HL-60/S4 treated with retinoic acid at 250 ng/mL for 4 days and 3 days (cell line): ENCODE data around the gene SPRED1.

Experiments
- in situ Hi-C: fragments of 300-500 bp; cut with MboI; formaldehyde crosslinking; loops from 2 replicates; pipeline ENCODE4 v1.7.0; 2022; ENCODE audit warnings: low sequenced_read_pairs

SPRED1 gene

GRCh38 chr15:38344351-38344750, 91.7 kb downstream of the SPRED1 start:
- in situ Hi-C loops: no loop called here

GRCh38 chr15:38349251-38349650, 96.6 kb downstream of the SPRED1 start:
- in situ Hi-C loops: no loop called here

- in situ Hi-C loops: no loop called here
Observed at GRCh38 chr15:38351466-38351865, 98.8 kb downstream of the SPRED1 start.

- in situ Hi-C loops: no loop called here
Observed at GRCh38 chr15:38354315-38354929, 101.8 kb downstream of the SPRED1 start.

- in situ Hi-C loops: loop anchor here (10.0 kb wide), 1 partner anchor 368 kb away; no protein-coding TSS in a partner anchor
Observed at GRCh38 chr15:38362355-38362754, 109.7 kb downstream of the SPRED1 start.

- in situ Hi-C loops: loop anchor here (10.0 kb wide), 1 partner anchor 373 kb away; no protein-coding TSS in a partner anchor
Observed at GRCh38 chr15:38367476-38367875, 114.8 kb downstream of the SPRED1 start.

GRCh38 chr15:38369936-38370478, 117.4 kb downstream of the SPRED1 start:
- in situ Hi-C loops: loop anchor here (10.0 kb wide), 1 partner anchor 375 kb away; no protein-coding TSS in a partner anchor

GRCh38 chr15:38373016-38373415, 120.4 kb downstream of the SPRED1 start:
- in situ Hi-C loops: no loop called here

- in situ Hi-C loops: no loop called here
Observed at GRCh38 chr15:38374029-38374428, 121.4 kb downstream of the SPRED1 start.

GRCh38 chr15:38374556-38374955, 121.9 kb downstream of the SPRED1 start:
- in situ Hi-C loops: no loop called here

GRCh38 chr15:38376081-38376480, 123.4 kb downstream of the SPRED1 start:
- in situ Hi-C loops: no loop called here

GRCh38 chr15:38377636-38378035, 125.0 kb downstream of the SPRED1 start:
- in situ Hi-C loops: no loop called here

- in situ Hi-C loops: no loop called here
Observed at GRCh38 chr15:38378161-38378560, 125.5 kb downstream of the SPRED1 start.

GRCh38 chr15:38389924-38390542, 137.4 kb downstream of the SPRED1 start:
- in situ Hi-C loops: no loop called here

- in situ Hi-C loops: no loop called here
Observed at GRCh38 chr15:38391191-38391590, 138.6 kb downstream of the SPRED1 start.

- in situ Hi-C loops: no loop called here
Observed at GRCh38 chr15:38398134-38398533, 145.5 kb downstream of the SPRED1 start.

- in situ Hi-C loops: no loop called here
Observed at GRCh38 chr15:38401106-38401505, 148.5 kb downstream of the SPRED1 start.

- in situ Hi-C loops: no loop called here
Observed at GRCh38 chr15:38401701-38402100, 149.1 kb downstream of the SPRED1 start.

- in situ Hi-C loops: no loop called here
Observed at GRCh38 chr15:38406436-38406835, 153.8 kb downstream of the SPRED1 start.
